ENCODE results near the gene FYN.

GRCh38 chr6:111685058-111685457 lies 188.2 kb downstream of the FYN start:
- TF ChIP-seq ZSCAN30 (CRISPR knock-in tag; IDR thresholded peaks at IDR 0.05), result no peak
- TF ChIP-seq, protein P1, sequence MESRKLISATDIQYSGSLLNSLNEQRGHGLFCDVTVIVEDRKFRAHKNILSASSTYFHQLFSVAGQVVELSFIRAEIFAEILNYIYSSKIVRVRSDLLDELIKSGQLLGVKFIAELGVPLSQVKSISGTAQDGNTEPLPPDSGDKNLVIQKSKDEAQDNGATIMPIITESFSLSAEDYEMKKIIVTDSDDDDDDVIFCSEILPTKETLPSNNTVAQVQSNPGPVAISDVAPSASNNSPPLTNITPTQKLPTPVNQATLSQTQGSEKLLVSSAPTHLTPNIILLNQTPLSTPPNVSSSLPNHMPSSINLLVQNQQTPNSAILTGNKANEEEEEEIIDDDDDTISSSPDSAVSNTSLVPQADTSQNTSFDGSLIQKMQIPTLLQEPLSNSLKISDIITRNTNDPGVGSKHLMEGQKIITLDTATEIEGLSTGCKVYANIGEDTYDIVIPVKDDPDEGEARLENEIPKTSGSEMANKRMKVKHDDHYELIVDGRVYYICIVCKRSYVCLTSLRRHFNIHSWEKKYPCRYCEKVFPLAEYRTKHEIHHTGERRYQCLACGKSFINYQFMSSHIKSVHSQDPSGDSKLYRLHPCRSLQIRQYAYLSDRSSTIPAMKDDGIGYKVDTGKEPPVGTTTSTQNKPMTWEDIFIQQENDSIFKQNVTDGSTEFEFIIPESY (CRISPR knock-in tag; IDR thresholded peaks at IDR 0.05), result no peak
- TF ChIP-seq JDP2 (CRISPR knock-in tag; IDR thresholded peaks at IDR 0.05; ENCODE audit: borderline replicate concordance), result no peak
- TF ChIP-seq, protein P2, sequence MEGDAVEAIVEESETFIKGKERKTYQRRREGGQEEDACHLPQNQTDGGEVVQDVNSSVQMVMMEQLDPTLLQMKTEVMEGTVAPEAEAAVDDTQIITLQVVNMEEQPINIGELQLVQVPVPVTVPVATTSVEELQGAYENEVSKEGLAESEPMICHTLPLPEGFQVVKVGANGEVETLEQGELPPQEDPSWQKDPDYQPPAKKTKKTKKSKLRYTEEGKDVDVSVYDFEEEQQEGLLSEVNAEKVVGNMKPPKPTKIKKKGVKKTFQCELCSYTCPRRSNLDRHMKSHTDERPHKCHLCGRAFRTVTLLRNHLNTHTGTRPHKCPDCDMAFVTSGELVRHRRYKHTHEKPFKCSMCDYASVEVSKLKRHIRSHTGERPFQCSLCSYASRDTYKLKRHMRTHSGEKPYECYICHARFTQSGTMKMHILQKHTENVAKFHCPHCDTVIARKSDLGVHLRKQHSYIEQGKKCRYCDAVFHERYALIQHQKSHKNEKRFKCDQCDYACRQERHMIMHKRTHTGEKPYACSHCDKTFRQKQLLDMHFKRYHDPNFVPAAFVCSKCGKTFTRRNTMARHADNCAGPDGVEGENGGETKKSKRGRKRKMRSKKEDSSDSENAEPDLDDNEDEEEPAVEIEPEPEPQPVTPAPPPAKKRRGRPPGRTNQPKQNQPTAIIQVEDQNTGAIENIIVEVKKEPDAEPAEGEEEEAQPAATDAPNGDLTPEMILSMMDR (CRISPR knock-in tag; IDR thresholded peaks at IDR 0.05), result no peak
- TF ChIP-seq NR2F6 (IDR thresholded peaks at IDR 0.05), result no peak
- no peak for TF ChIP-seq NR2F6 (CRISPR knock-in tag; IDR thresholded peaks at IDR 0.05)
- no peak for TF ChIP-seq ZBTB40 (IDR thresholded peaks at IDR 0.05)
- no peak for TF ChIP-seq ZBTB40 (CRISPR knock-in tag; IDR thresholded peaks at IDR 0.05)
- TF ChIP-seq SUZ12 (IDR thresholded peaks at IDR 0.05; ENCODE audit: low read depth, low read length), result no peak

Data from HepG2 (cell line).